ENCODE measurements around the gene PIK3C2B. TPM values are rescaled to one million over a fixed set of nuclear protein-coding genes. Genes with fewer than 3 reads are reported as not detected.

Gene PIK3C2B
- total RNA-seq, 1 donor from 2014 or later, result 256 TPM

GRCh38 chr1:204530932-204531331, 36.3 kb upstream of the PIK3C2B start:
- Mint-ChIP-seq H3K4me1 (ENCODE audit: unreplicated experiment) (no peaks in the 10 kb centered on the region), H3K27me3 (ENCODE audit: unreplicated experiment) (no peaks in the 10 kb centered on the region), H3K4me3 (ENCODE audit: unreplicated experiment) (no peak overlapping the region), H3K36me3 (ENCODE audit: low read depth, unreplicated experiment) (peaks cover 27% of the 10 kb centered on the region), H3K27ac (ENCODE audit: unreplicated experiment) (no peak overlapping the region), H3K9me3 (ENCODE audit: unreplicated experiment) (no peaks in the 10 kb centered on the region)
- TF ChIP-seq CTCF (IDR thresholded peaks at IDR 0.05; ENCODE audit: unreplicated experiment), result no peak
- no peak for DNase-seq (ENCODE audit: low spot score)

- H3K4me1 Mint-ChIP-seq (ENCODE audit: unreplicated experiment), result no peaks in the 10 kb centered on the region
- no peak for TF ChIP-seq CTCF (IDR thresholded peaks at IDR 0.05; ENCODE audit: unreplicated experiment)
- H3K9me3 Mint-ChIP-seq (ENCODE audit: unreplicated experiment), result no peaks in the 10 kb centered on the region
- H3K4me3 Mint-ChIP-seq (ENCODE audit: unreplicated experiment), result no peak overlapping the region
- H3K36me3 Mint-ChIP-seq (ENCODE audit: low read depth, unreplicated experiment), result peaks cover 26% of the 10 kb centered on the region
- H3K27me3 Mint-ChIP-seq (ENCODE audit: unreplicated experiment), result no peaks in the 10 kb centered on the region
- H3K27ac Mint-ChIP-seq (ENCODE audit: unreplicated experiment), result no peak overlapping the region
- no peak for DNase-seq (ENCODE audit: low spot score)
Measured at GRCh38 chr1:204529371-204529895, 34.8 kb upstream of the PIK3C2B start.

- peaks cover 32% of the 10 kb centered on the region for H3K36me3 Mint-ChIP-seq (ENCODE audit: low read depth, unreplicated experiment)
- no peak for TF ChIP-seq CTCF (IDR thresholded peaks at IDR 0.05; ENCODE audit: unreplicated experiment)
Measured at GRCh38 chr1:204528677-204529076, 34.1 kb upstream of the PIK3C2B start.

GRCh38 chr1:204528241-204528640, 33.6 kb upstream of the PIK3C2B start:
- peaks cover 35% of the 10 kb centered on the region for H3K36me3 Mint-ChIP-seq (ENCODE audit: low read depth, unreplicated experiment)
- no peaks in the 10 kb centered on the region for H3K4me1 Mint-ChIP-seq (ENCODE audit: unreplicated experiment)
- H3K4me3 Mint-ChIP-seq (ENCODE audit: unreplicated experiment), result peak overlapping the region; percentile 48
- no peaks in the 10 kb centered on the region for H3K9me3 Mint-ChIP-seq (ENCODE audit: unreplicated experiment)
- H3K27ac Mint-ChIP-seq (ENCODE audit: unreplicated experiment), result no peak overlapping the region
- no peak for TF ChIP-seq CTCF (IDR thresholded peaks at IDR 0.05; ENCODE audit: unreplicated experiment)
- H3K27me3 Mint-ChIP-seq (ENCODE audit: unreplicated experiment), result no peaks in the 10 kb centered on the region
- DNase-seq (ENCODE audit: low spot score), result no peak

More at GRCh38 chr1:204528677-204529076, 34.1 kb upstream of the PIK3C2B start:
- no peak for DNase-seq (ENCODE audit: low spot score)
- H3K27me3 Mint-ChIP-seq (ENCODE audit: unreplicated experiment), result no peaks in the 10 kb centered on the region
- H3K4me3 Mint-ChIP-seq (ENCODE audit: unreplicated experiment), result no peak overlapping the region
- H3K9me3 Mint-ChIP-seq (ENCODE audit: unreplicated experiment), result no peaks in the 10 kb centered on the region
- H3K27ac Mint-ChIP-seq (ENCODE audit: unreplicated experiment), result no peak overlapping the region
- H3K4me1 Mint-ChIP-seq (ENCODE audit: unreplicated experiment), result no peaks in the 10 kb centered on the region

GRCh38 chr1:204524986-204525385, 30.4 kb upstream of the PIK3C2B start:
- Mint-ChIP-seq H3K9me3 (ENCODE audit: unreplicated experiment) (no peaks in the 10 kb centered on the region), H3K4me1 (ENCODE audit: unreplicated experiment) (no peaks in the 10 kb centered on the region), H3K36me3 (ENCODE audit: low read depth, unreplicated experiment) (peaks cover 42% of the 10 kb centered on the region), H3K27ac (ENCODE audit: unreplicated experiment) (no peak overlapping the region), H3K4me3 (ENCODE audit: unreplicated experiment) (no peak overlapping the region), H3K27me3 (ENCODE audit: unreplicated experiment) (peaks cover 3% of the 10 kb centered on the region)
- no peak for DNase-seq (ENCODE audit: low spot score)
- TF ChIP-seq CTCF (IDR thresholded peaks at IDR 0.05; ENCODE audit: unreplicated experiment), result no peak

All from endothelial cell (in vitro differentiated cells).